RWPE1 (cell line): ENCODE measurements around the gene SH3YL1.

Experiments used
- CTCF ChIA-PET: fragments of 350-600 bp; sonication (Branson Sonifier 250); formaldehyde crosslinking; extraction: SDS; loops from one replicate; lab custom pipeline; 2021; lab: Yijun Ruan, JAX
- POLR2A ChIA-PET: fragments of 400-600 bp; formaldehyde crosslinking; extraction: SDS; loops from one replicate; lab custom pipeline; 2020; ENCODE audit warnings: antibody characterized with exemption; ENCODE audit not compliant: low non-redundant PET; lab: Yijun Ruan, JAX
- DNase-seq: peaks from one replicate; pipeline ENCODE4 v3.0.0; 2012; ENCODE audit warnings: low spot score
- H3K27ac ChIP-seq: fragments of 450-650 bp; 2 replicates; pipeline ENCODE4 v1.5.1; 2017
- TF ChIP-seq, protein P1 (sequence below): fragments of 450-650 bp; conservative IDR thresholded peaks from 2 replicates; pipeline ENCODE4 v1.5.1; 2017; ENCODE audit warnings: low read depth, mild to moderate bottlenecking

The SH3YL1 gene

DNA sequence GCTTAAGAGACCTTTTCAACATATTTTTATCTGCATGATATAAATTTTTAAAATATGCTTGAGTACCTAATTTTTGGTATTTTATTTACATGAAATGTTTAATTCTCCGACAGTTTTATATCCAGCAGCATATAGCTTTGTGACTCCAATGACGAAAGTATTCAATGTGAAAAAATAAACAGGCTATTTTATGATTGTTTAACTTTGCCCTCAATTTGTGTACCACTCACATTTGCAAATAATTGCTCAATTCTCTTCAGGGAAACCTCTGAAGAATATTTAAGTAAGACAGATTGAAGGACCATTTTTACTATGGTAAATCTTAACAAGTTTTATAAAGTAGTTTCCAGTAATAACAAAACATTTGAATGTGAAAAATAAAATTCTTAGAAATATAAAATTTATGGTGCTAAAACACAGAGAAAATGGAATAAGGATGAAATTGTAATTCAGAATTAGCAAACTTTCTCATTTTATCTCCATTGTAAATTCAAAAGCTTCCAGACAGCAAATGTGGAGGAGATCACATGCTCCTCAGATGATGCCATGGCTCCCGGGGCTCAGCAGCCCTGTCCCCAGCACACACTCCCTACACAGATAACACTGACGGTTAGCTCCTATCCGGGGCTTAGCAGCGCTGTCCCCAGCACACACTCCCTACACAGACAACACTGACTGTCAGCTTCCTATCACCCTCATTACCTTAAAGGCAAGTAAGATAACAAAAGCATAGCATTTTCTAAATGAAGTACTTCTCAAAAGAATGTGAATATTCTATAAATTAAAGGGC is 39.7 kb downstream of the SH3YL1 start:
- no peak overlapping the region for H3K27ac ChIP-seq
- TF ChIP-seq, protein P1, sequence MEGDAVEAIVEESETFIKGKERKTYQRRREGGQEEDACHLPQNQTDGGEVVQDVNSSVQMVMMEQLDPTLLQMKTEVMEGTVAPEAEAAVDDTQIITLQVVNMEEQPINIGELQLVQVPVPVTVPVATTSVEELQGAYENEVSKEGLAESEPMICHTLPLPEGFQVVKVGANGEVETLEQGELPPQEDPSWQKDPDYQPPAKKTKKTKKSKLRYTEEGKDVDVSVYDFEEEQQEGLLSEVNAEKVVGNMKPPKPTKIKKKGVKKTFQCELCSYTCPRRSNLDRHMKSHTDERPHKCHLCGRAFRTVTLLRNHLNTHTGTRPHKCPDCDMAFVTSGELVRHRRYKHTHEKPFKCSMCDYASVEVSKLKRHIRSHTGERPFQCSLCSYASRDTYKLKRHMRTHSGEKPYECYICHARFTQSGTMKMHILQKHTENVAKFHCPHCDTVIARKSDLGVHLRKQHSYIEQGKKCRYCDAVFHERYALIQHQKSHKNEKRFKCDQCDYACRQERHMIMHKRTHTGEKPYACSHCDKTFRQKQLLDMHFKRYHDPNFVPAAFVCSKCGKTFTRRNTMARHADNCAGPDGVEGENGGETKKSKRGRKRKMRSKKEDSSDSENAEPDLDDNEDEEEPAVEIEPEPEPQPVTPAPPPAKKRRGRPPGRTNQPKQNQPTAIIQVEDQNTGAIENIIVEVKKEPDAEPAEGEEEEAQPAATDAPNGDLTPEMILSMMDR = no peak
- CTCF ChIA-PET = no interaction called here
- no peak for DNase-seq
- POLR2A ChIA-PET = no interaction called here

DNA sequence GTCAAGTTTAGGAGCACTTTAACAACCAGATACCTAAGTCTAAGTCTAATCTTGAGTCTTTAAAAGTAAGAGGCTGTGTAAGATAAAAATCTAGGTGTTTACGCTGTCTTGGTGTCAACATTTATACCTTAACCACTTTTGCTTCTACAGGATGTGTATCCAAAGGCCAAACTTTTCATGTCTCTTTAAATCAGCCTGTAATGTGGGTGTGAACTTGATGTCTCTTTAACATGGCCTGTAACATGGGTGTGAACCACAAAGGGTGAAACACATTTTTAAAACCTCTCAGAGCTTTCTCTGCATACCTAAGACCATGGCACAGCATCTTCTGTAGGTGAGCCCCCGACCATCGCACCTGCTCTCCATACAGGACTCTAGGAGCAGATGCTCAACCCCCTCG is 40.4 kb downstream of the SH3YL1 start:
- ChIA-PET POLR2A (no interaction called here), CTCF (no interaction called here)
- H3K27ac ChIP-seq = no peak overlapping the region
- TF ChIP-seq, protein P1 = no peak
- no peak for DNase-seq

DNA sequence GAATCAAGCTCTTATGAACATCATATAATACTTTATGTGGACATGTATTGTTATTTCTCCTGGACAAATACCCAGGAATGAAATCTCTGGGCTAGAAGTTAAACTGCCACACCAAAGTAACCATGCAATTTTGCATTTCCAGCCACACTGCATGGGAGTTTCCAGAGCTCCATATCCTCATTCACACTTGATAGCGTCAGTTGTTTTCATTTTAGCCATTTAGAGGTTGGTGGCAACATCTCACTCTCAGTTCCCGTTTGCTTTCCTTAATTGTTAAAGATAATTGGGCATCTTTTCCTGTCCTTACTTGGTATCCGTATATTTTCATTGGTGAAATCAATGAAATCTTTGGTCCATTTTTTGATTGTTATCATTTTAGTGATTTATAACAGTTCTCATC is 47.8 kb downstream of the SH3YL1 start:
- TF ChIP-seq, protein P1 = no peak
- ChIA-PET CTCF (interaction anchor here (0.7 kb wide), 1 partner anchor 348 kb away, joined by 3 read pairs; no protein-coding TSS in a partner anchor), POLR2A (no interaction called here)
- H3K27ac ChIP-seq = no peak overlapping the region
- DNase-seq = no peak

DNA sequence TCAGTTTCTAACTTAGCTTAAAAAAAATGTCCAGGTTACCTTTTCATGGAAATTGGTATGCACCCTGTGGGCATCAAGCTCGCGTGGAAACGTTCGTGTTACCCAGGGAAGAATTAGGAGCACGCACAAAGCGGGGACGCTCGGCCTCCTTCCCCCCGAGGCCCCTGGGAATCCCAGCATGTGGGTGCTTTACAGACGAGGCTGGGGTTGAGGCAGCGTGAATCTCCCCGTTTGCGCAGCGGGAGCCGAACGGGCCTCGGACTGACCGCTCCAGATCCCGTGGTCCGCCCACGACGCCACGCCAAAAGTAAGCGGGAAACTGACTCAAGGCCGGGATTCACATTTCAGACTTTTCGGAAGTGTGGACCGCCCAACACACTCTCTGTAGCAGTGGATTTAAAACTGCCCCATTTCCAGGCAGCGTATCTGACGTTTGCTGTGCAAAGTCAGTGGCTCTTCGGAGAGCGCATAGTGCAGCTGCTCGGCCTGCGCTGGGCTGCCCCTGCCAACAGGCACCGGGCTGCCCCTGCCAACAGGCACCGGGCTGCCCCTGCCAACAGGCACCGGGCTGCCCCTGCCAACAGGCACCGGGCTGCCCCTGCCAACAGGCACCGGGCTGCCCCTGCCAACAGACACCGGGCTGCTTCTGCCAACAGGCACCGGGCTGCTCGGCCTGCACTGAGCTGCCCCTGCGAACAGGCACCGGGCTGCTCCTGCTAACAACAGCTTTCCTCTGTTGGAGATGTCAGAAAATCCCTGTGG is 49.7 kb downstream of the SH3YL1 start:
- CTCF ChIA-PET = no interaction called here
- no peak overlapping the region for H3K27ac ChIP-seq
- DNase-seq = no peak
- POLR2A ChIA-PET = interaction anchor here (0.6 kb wide), 1 partner anchor 1187 kb away, joined by 3 read pairs; no protein-coding TSS in a partner anchor
- TF ChIP-seq, protein P1 = no peak

DNA sequence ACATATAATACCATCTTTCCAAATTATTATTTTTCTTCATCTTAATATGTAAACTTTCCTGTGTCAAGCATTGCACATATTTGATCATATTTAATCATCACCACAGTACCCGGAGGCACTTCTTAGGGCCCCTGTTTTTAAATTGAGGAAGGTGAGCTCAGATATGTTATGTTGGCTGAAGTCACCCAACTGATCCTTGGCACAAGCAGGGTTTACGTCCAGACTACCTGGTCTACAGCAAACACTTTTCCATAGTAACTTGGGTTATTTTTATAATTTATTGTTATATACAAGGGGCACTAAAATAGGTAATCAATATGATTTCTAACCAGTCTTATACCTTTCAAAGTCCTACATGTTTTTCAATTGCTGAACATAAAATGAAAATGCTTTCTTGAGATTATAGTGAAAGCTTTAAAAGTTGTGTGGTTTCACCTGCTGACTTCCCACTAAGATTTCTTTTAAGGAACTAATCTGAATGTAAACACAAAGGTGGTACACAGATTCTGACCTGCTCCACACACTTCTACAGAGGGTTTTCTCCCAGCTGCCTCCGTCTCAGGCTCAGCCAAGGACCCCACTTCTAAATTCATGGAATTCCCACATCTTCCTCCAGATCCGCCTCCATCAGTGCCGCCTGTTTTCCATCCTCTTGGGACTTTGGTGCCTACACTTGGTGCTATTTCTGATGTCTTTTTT is 52.2 kb downstream of the SH3YL1 start:
- TF ChIP-seq, protein P1 = no peak
- DNase-seq = no peak
- no peak overlapping the region for H3K27ac ChIP-seq
- CTCF ChIA-PET = no interaction called here
- POLR2A ChIA-PET = no interaction called here

DNA sequence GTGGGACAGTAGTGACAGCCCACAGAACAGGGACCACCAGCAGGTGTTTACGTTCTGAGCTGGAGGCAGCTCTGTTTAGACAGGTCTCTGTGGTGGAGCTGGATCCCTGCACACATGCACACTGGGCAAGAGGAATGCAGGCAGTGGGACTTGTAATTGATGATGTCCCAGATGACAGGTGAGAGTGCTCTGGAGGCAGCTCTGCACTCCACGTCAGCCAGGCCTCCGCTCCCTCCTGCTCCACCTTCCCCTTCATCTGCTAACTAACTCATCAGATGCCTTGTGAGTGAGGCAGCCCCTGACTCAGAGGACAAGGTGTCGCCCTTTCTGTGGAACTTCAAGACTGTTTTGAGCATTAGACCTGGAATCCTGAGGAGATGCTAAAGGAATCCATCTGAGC is 53.2 kb downstream of the SH3YL1 start:
- DNase-seq = peak; percentile 10
- ChIA-PET CTCF (no interaction called here), POLR2A (no interaction called here)
- TF ChIP-seq, protein P1 = no peak
- H3K27ac ChIP-seq = no peak overlapping the region
